Activated B cell treated with CpG ODN at 0.5 μM for 24 hours (primary cell): ENCODE data around the gene TBCC. TPM values are rescaled to one million over a fixed set of nuclear protein-coding genes. Genes with fewer than 3 reads are reported as not detected.

Experiments
- ATAC-seq: fragments of 200-7000 bp; cut with Tn5 transposase; one replicate; pipeline ENCODE4 v1.10.0; 2021; ENCODE audit warnings: low read depth, mild to moderate bottlenecking, moderate library complexity
- CTCF ChIA-PET: fragments of 350-600 bp; sonication (Branson Sonifier 250); formaldehyde crosslinking; loops from one replicate; lab custom pipeline; 2021; ENCODE audit warnings: antibody characterized with exemption; lab: Charles Lee
- POLR2A ChIA-PET: fragments of 350-600 bp; sonication (Branson Sonifier 250); formaldehyde crosslinking; loops from one replicate; lab custom pipeline; 2021; ENCODE audit warnings: antibody characterized with exemption; lab: Charles Lee
- DNase-seq: peaks from one replicate; pipeline ENCODE4 v3.0.0; 2022
- H3K27ac Mint-ChIP-seq: one replicate; pipeline ENCODE4 v1.8.0; 2020; ENCODE audit warnings: mixed read lengths
- H3K27me3 Mint-ChIP-seq: one replicate; pipeline ENCODE4 v1.8.0; 2021; ENCODE audit warnings: mixed read lengths
- H3K36me3 Mint-ChIP-seq: one replicate; pipeline ENCODE4 v1.8.0; 2021; ENCODE audit warnings: low read depth, mixed read lengths
- H3K4me1 Mint-ChIP-seq: one replicate; pipeline ENCODE4 v1.8.0; 2021; ENCODE audit warnings: mixed read lengths
- H3K4me3 Mint-ChIP-seq: one replicate; pipeline ENCODE4 v1.8.0; 2020; ENCODE audit warnings: mild to moderate bottlenecking, mixed read lengths
- H3K9me3 Mint-ChIP-seq: one replicate; pipeline ENCODE4 v1.8.0; 2020; ENCODE audit warnings: mixed read lengths
- intact Hi-C: fragments of 100-400 bp; cut with micrococcal nuclease; formaldehyde crosslinking; loops from one replicate; pipeline ENCODE4 v1.15.1; 2024
- total RNA-seq: library from RNA; stranded (reverse); gene quantifications from 2 replicates; pipeline ENCODE4 v1.2.3, GENCODE V29; 2022
- TF ChIP-seq, protein P1 (sequence below): fragments of 200-600 bp; IDR thresholded peaks from one replicate; pipeline ENCODE4 v1.8.0; 2022; ENCODE audit warnings: antibody characterized with exemption, mild to moderate bottlenecking

The TBCC gene
- total RNA-seq, 1 donor from 2014 or later = 41.5 TPM

- H3K27ac Mint-ChIP-seq = no peak overlapping the region
- peaks cover 7% of the 10 kb centered on the region for H3K4me1 Mint-ChIP-seq
- ATAC-seq = no peak
- H3K27me3 Mint-ChIP-seq = no peaks in the 10 kb centered on the region
- CTCF ChIA-PET = no interaction called here
- POLR2A ChIA-PET = interaction anchor here (3.0 kb wide), 1 partner anchor 12 kb away, joined by 13 read pairs; the partner anchor contains the start of gene TBCC
- TF ChIP-seq, protein P1, sequence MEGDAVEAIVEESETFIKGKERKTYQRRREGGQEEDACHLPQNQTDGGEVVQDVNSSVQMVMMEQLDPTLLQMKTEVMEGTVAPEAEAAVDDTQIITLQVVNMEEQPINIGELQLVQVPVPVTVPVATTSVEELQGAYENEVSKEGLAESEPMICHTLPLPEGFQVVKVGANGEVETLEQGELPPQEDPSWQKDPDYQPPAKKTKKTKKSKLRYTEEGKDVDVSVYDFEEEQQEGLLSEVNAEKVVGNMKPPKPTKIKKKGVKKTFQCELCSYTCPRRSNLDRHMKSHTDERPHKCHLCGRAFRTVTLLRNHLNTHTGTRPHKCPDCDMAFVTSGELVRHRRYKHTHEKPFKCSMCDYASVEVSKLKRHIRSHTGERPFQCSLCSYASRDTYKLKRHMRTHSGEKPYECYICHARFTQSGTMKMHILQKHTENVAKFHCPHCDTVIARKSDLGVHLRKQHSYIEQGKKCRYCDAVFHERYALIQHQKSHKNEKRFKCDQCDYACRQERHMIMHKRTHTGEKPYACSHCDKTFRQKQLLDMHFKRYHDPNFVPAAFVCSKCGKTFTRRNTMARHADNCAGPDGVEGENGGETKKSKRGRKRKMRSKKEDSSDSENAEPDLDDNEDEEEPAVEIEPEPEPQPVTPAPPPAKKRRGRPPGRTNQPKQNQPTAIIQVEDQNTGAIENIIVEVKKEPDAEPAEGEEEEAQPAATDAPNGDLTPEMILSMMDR = no peak
- no peaks in the 10 kb centered on the region for H3K9me3 Mint-ChIP-seq
- intact Hi-C loops = no loop called here
- no peak overlapping the region for H3K4me3 Mint-ChIP-seq
- DNase-seq = no peak
- peaks cover 27% of the 10 kb centered on the region for H3K36me3 Mint-ChIP-seq
Measured at GRCh38 chr6:42758756-42759430, 13.0 kb upstream of the TBCC start.

DNA sequence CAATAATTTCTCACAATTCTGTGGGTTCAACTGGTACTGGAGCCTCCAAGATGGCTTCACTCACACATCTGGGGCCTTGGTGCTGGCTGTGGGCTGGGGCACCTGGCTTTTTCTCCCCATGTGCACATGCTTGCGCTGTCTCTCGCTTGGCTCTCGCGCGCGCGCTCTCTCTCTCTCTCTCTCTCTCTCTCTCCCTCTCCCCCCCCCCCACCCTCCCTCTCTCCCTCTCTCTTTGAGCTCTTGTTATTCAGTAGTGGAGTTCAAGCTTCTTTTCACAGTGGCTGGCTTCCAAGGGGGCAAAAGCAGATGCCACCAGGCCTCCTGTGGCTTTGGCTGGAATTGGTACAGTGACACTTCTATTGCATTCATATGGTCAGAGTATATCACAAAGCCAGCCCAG lies 10.8 kb upstream of the TBCC start:
- peaks cover 30% of the 10 kb centered on the region for H3K36me3 Mint-ChIP-seq
- POLR2A ChIA-PET = interaction anchor here (0.7 to 3.0 kb wide), 3 partner anchors 10 to 349 kb away, joined by 3 to 13 read pairs (median 4); partner anchors contain the start of gene TBCC

DNA sequence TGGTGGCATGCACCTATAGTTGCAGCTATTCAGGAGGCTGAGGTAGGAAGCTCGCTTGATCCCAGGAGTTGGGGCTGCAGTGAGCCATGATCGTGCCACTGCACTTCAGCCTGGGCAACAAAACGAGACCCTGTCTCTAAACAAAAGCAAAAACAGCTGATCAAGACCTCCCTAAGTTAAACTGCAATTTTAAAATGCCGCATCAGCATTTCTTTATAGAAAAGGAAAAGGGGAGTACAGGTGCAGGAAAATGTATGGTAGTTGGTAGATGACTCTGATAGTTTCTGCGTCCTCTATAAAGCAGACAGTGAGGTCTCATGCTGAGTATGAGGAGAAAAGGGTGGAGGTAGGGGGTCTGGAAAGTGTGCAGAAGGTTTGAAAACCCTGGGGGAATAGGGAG lies 8.9 kb upstream of the TBCC start:
- H3K27ac Mint-ChIP-seq = no peak overlapping the region
- CTCF ChIA-PET = no interaction called here

More for the DNA sequence above, 10.8 kb upstream of the TBCC start:
- no peak for ATAC-seq
- no peak overlapping the region for H3K4me3 Mint-ChIP-seq
- TF ChIP-seq, protein P1 = no peak
- H3K27ac Mint-ChIP-seq = no peak overlapping the region
- peaks cover 10% of the 10 kb centered on the region for H3K4me1 Mint-ChIP-seq
- no peak for DNase-seq
- H3K27me3 Mint-ChIP-seq = no peaks in the 10 kb centered on the region
- intact Hi-C loops = no loop called here
- no peaks in the 10 kb centered on the region for H3K9me3 Mint-ChIP-seq
- CTCF ChIA-PET = no interaction called here

GRCh38 chr6:42751055-42751454 lies 5.2 kb upstream of the TBCC start:
- no peak overlapping the region for H3K27ac Mint-ChIP-seq
- POLR2A ChIA-PET = interaction anchor here (0.7 to 11.3 kb wide), 2 partner anchors 11 to 27 kb away, joined by 4 to 1220 read pairs; partner anchors contain the start of gene BICRAL

More for the DNA sequence above, 8.9 kb upstream of the TBCC start:
- Mint-ChIP-seq H3K36me3 (peaks cover 28% of the 10 kb centered on the region), H3K4me3 (no peak overlapping the region), H3K4me1 (peaks cover 14% of the 10 kb centered on the region), H3K27me3 (no peaks in the 10 kb centered on the region), H3K9me3 (no peaks in the 10 kb centered on the region)
- no peak for ATAC-seq
- POLR2A ChIA-PET = interaction anchor here (1.0 kb wide), 1 partner anchor 16 kb away, joined by 3 read pairs; no protein-coding TSS in a partner anchor
- intact Hi-C loops = no loop called here
- no peak for DNase-seq
- TF ChIP-seq, protein P1 = no peak

More at GRCh38 chr6:42751055-42751454, 5.2 kb upstream of the TBCC start:
- Mint-ChIP-seq H3K9me3 (no peaks in the 10 kb centered on the region), H3K4me3 (no peak overlapping the region), H3K27me3 (no peaks in the 10 kb centered on the region), H3K4me1 (peaks cover 23% of the 10 kb centered on the region), H3K36me3 (peaks cover 16% of the 10 kb centered on the region)
- CTCF ChIA-PET = no interaction called here
- TF ChIP-seq, protein P1 = no peak
- no peak for ATAC-seq
- intact Hi-C loops = no loop called here
- no peak for DNase-seq
